HG03108 (cell line): ENCODE results near the gene SERGEF.

ENCODE experiments used
- ATAC-seq: cut with Tn5 transposase; IDR thresholded peaks from one replicate; pipeline ENCODE4 v1.9.1; 2021; ENCODE audit warnings: moderate library complexity; ENCODE audit not compliant: unreplicated experiment

SERGEF gene

GRCh38 chr11:17760102-17761029, 252.5 kb downstream of the SERGEF start:
- no peak for ATAC-seq

DNA sequence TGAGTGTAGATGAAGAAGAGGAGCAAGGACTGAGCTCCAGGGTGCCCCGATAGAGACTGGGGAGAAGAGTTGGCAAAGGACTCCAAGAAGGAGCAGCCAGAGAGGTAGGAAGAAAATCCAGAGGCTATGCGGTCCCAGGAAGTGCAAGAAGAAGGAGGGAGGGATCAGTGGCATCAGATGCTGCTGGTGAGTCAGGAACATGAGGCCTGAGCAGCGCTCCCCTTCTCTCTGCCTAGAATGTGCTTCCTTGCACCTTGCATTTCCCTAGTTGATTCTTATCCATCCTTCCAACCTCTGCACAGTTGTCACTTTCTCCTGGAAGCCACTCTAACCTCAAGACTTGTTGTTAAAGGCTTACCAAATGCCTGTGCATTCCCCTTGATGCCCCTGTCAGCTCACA, 257.0 kb downstream of the SERGEF start:
- no peak for ATAC-seq

DNA sequence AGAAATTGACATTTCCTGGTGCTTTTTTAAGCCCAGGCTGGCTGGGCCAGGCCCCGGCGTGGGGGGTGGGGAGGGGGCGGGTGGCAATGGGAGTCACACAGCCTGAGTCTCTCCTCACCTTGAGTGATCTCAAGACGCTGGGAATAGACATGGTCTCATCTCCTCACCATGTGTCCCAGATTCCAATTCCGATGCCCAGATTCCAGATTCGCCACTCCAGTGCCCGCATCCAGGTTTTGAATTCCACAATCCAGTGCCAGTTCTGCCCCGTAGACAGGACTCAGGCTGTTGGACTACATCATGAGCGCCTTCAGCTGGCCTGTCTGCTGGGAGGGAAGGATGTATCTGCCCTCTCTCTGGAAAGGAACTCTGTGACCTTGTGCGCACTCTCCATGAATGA, 259.2 kb downstream of the SERGEF start:
- ATAC-seq, result no peak

GRCh38 chr11:17753153-17753552, 259.7 kb downstream of the SERGEF start:
- no peak for ATAC-seq

GRCh38 chr11:17752144-17752543, 260.7 kb downstream of the SERGEF start:
- ATAC-seq, result no peak

DNA sequence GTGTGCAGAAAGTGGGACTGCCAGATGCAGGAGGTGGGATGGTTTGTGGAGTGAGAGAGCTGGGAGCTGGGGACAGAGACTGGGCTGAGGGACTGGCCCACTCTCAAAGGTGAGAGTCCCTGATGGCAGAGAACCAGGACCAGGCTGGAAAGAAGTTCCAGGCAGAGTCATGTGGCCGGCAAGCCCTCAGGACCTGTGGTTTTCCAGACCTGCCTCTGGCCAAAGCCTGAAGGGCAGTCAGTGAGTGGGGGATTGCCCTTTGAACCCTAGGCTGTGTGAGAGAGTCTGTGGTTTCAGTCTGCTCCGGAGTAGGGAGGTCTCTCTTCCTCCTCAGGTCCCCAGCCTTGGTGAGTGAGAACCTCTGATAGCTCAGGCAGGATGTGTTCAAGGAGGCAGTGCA, 261.3 kb downstream of the SERGEF start:
- no peak for ATAC-seq

GRCh38 chr11:17750801-17751165, 262.1 kb downstream of the SERGEF start:
- ATAC-seq, result no peak

DNA sequence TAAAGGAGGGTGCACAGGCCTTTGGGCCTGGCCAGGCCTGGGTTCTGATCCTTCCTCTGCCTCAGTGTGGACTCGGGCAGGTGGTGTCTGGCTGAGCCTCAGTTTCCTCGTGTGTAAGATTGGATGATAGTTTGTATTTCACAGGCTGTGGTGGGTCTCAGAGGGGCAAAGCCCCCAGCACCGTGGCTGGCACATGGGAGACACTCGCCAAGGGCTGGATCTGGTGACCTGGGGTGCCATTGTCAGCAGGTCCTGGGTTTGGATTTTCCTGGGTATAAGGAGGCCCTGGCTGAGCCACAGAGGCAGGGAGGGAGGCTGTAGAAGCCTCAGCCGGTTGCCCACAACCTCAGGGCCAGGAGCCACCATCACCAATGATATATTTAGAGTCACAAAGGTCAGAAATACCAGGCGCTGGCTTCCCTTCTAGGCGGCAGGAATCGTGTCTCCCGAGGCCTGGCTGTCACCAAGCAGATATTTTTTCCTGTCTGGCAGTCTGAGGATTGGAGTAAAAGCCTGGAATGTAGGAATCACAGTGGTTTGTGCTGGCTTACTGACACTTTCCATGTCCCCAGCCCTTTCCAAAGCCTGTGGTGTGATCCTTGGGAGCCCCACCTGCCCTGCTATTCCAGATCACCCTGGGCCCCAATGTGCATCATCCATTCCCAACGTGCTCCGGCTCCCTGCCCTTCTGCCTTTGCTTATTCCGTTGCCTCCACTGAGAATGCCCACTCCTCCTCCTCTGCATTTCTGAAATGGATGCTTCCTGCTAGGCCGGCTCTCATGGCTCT, 262.6 kb downstream of the SERGEF start:
- ATAC-seq, result no peak

DNA sequence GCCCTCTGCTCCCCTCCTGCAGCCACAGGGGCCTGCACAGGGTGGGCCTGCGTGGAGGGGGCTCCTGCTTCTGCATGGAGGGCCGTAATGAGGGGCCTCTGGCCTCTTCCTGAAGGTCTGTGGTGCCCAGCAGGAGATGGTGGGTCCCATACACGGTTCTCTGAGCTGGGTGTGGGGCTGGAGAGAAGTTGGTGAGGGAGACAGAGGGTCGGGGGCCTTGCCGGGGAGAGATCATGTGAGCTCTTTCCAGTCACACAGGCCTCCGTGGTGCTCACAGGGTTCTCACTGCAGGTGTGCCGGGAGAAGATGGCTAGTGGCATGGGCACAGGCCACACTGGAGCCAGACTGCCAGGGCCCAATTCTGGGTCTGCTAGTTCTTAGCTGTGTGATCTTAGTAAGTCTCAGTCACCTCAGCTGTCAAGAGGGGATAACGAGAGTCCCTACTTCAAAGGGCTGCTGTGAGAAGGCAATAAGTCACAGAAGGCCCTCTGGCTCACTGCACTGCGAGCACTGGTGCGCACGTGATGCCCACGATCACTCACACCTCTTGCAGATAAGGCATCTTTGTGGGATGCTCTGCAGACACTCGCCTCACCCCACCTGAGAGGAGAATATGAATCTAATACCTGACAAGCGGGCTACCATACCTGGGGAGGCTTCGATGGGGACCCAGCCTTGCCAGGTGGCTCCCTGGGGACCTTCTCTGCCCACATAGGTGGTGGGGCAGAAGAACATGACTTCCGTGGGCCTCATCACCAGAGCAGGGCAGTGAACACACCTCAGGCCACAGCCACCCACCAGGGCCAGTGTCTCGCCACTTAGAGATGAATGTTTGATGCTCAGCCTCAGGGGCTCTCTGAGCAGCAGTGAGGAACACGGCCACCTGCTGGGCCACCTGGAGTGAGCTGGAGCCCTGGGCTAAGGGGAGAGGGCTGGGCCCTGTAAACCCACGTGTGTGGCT, 263.8 kb downstream of the SERGEF start:
- ATAC-seq, result no peak

DNA sequence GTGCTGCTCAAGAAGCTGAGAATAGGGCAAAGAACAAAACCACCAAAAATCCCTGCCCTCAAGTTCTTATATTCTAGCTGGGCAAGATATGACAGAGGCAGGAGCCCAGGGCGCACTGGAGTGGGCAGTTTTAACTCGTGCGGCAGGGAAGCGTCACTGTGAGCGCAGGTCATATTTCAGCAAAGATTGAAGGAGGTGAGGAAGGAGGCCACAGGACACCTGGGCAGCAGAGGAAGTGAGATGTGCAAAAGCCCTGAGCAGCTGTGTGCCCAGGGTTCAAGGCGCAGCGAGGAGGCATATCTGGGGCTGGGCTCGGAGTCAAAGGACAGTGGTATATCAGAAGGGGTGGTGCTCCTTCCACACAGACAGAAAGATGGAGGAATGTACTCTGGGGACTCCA, 264.8 kb downstream of the SERGEF start:
- no peak for ATAC-seq

DNA sequence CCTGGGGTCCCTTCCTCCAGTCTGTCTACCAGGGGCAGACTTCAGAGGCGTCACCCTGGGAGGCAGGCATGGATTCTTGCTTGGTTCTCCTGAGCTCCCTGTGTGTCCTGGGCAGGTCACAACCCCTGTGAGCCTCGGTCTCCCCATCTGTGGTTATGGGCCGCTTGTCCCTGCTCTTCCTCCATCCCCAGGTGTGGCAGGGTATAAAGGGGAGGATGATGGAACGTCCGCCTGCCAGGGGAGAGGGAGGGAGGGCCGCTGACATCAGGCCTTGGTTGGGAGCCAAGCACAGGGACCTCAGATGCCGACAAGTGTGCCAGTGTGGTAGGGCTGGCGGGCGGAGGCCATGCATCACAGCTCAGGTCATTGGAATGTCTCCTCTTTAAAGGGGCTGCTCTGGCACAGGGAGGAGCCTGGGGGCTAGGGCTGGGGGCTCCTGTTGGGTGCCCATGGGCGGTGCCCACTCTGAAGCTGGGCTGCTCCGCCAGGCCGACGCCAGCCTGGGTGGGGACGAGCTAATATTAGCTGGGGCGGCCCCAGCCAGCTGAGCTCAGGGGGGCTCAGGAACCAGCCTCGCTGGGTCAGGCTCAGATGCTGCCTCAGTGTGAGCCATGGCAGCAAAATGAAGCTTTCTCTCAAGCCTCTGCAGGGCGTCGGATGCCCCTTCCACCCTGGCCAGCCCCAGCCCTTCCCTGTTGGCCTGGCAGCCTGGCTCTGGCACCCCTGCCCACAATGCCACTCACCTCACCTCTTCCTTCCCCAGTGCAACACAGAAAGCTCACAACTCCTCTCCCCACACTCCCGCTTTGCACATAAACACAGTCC, 265.5 kb downstream of the SERGEF start:
- ATAC-seq, result no peak

GRCh38 chr11:17746096-17746495, 266.8 kb downstream of the SERGEF start:
- ATAC-seq, result no peak

DNA sequence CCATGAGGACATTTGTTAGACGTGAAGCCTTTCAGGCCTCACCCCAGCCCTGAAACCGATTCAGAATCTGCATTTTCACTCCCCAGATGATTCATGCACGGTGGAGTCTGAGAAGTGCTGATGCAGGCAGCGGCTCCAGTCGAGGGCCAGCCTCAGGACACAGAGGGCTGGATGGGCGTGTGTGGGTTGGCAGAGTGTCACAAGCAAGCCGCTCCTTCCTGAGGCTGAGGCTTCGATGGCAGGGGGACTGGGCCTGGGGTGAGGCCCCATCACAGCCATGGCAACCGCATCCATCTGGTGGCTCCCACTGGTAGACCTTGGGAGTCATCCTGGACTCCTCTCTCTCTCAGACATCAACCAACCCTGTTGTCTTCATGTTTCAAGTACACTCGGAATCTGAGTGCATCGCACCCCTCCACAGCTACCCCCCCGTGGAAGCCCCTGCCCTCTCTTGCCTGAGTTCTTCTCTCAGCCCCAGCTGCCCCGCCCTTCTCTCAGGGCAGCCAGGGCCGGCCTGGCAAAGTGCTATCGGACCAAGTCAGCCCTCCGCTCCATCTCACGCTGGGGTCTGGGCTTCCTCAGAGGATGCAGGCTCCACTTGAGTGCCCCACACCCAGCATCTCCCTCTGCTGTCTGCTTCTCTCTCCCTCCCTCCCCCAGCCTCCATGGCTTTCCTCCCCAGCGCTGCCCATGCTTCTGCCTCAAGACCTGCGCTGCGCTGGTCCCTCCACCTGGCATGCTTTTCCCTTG, 267.6 kb downstream of the SERGEF start:
- no peak for ATAC-seq

GRCh38 chr11:17744151-17744940, 268.5 kb downstream of the SERGEF start:
- ATAC-seq, result no peak

- no peak for ATAC-seq
These were observed 269.1 kb downstream of the SERGEF start for GRCh38 chr11:17743808-17744119.

DNA sequence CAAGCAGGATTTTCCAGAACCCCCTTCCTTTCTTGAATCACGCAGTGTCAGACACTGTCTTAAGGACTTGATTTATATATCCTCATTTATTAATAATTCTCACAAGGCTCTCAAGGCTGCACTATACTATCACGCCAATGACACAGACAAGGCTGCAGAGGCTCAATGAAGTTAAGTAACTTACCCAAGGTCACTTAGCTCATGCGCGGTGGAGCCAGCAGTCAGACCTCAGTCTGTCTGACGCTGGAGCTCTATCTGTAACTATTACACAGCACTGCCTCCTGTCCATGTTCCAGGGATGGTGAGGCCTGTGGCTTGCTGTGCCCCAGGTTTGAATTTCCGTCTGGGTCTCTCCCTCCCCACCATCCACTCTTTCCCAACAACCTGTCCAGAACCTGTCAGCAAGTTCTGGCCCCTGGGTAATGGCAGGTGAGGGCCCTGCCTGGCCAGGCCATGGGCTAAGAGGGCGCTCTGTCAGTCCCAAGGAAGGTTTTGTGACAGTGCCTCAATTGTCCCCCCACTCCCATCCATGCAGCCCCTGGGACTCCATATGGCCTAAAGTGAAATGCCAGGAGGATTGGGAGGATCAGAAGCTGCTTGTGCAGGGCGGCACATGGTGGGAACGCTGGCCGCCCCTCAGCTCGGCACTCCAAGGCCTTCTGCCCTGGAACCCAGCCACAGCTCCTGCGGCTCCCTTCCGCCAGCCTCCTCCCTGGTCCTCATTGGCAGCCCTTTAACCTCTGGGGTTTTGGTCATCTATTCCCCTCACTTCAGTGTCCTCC, 269.6 kb downstream of the SERGEF start:
- no peak for ATAC-seq

- no peak for ATAC-seq
These were observed 270.8 kb downstream of the SERGEF start for GRCh38 chr11:17742019-17742418.

GRCh38 chr11:17741487-17741886, 271.4 kb downstream of the SERGEF start:
- no peak for ATAC-seq
